ENCODE data around the gene SCMH1.

DNA sequence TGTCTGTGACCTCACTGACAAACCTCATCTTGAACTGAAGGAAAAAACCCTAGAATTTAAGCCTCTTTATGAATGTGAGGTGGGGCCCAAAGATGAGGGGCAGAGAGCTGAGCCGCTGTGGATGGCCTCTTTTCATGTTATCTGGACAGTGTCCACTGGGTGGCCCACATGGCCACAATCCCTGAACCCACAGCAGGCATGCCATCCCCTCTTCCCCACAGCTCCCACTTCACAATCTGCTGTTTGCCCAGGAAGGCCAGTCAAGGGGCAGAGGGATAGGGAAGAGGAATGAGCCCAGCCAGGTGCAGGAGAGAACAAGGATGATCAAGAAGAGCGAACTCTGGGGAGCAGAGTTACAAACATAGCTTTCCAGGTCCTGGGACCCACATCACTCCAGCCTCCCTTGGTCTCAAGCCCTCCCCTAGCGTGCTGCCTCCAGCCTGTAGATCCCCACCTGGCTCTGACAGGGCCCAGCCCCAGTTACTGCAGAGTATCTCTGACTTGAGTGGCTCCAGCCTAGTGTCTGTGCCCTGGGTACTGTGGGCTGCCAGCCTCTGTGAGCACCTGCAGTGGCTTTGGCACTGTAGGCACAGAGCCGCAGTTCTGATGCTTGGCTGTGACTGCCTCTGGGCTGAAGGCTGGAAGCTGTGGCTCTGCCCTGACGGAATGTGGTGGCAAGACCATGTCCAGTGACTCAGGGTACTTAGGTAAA, 218.7 kb downstream of the SCMH1 start:
- TF ChIP-seq POLR2A (IDR thresholded peaks at IDR 0.05) (no peak), CTCF (IDR thresholded peaks at IDR 0.05) (peak in 2 of 6 experiments; percentile 19 to 26)
